ENCODE results near the gene ALG14.
"Not testable (repeated sequence)": the region's sequence is repeated elsewhere in the genome, so short reads cannot be mapped to it uniquely, and the experiment has no call there.

- not testable (repeated sequence) for TF ChIP-seq FOXM1 (IDR thresholded peaks at IDR 0.05; ENCODE audit: borderline replicate concordance); FOXK2 (IDR thresholded peaks at IDR 0.05); SP1 (IDR thresholded peaks at IDR 0.05); NFRKB (IDR thresholded peaks at IDR 0.05); BHLHE40 (IDR thresholded peaks at IDR 0.05; ENCODE audit: borderline replicate concordance); ZNF384 (IDR thresholded peaks at IDR 0.05); SUZ12 (IDR thresholded peaks at IDR 0.05); FOXA1 (IDR thresholded peaks at IDR 0.05); ELF4 (IDR thresholded peaks at IDR 0.05); ARNT (IDR thresholded peaks at IDR 0.05); L3MBTL2 (conservative IDR thresholded peaks at IDR 0.05); HDGF (IDR thresholded peaks at IDR 0.05; ENCODE audit: borderline replicate concordance); PKNOX1 (IDR thresholded peaks at IDR 0.05); TARDBP (IDR thresholded peaks at IDR 0.05)
Observed at GRCh38 chr1:95092891-95093290, 20.1 kb upstream of the ALG14 start.
